B cell (primary cell): ENCODE results near the gene ZNF687. TPM values are rescaled to one million over a fixed set of nuclear protein-coding genes. Genes with fewer than 3 reads are reported as not detected.

Source experiments
- ATAC-seq: fragments of 200-7000 bp; cut with Tn5 transposase; one replicate; pipeline ENCODE4 v1.10.0; 2021; ENCODE audit warnings: low read depth, mild to moderate bottlenecking, moderate number of reproducible peaks, moderate library complexity
- CTCF ChIA-PET: fragments of 350-600 bp; sonication (Branson Sonifier 250); formaldehyde crosslinking; loops from one replicate; lab custom pipeline; 2021; ENCODE audit warnings: antibody characterized with exemption, inconsistent platforms; lab: Charles Lee
- POLR2A ChIA-PET: fragments of 350-600 bp; sonication (Branson Sonifier 250); formaldehyde crosslinking; loops from one replicate; lab custom pipeline; 2021; ENCODE audit warnings: antibody characterized with exemption; lab: Charles Lee
- DNase-seq: peaks from one replicate; pipeline ENCODE4 v3.0.0; 2013
- H2AFZ ChIP-seq: 2 replicates; pipeline ENCODE4 v1.6.1; 2012; ENCODE audit warnings: mild to moderate bottlenecking, low read depth, low read length; ENCODE audit not compliant: insufficient read depth, poor library complexity, severe bottlenecking
- H3K27ac ChIP-seq, 2 donors: 1 replicate in 1 of 2; 2 replicates in 1 of 2; pipeline ENCODE4 v1.5.1; 2012 to 2013; ENCODE audit warnings: low read length in 2 of 2, mild to moderate bottlenecking in 2 of 2, moderate library complexity in 1 of 2
- H3K27me3 ChIP-seq, 4 experiments: fragments of 200-600 bp in 1 of 4; sonication (generic) in 1 of 4; replicated peaks in 1 of 4; 1 replicate in 2 of 4; 2 replicates in 2 of 4; pipeline versions ENCODE4 v1.6.1 to v1.7.0; 2013 to 2016; ENCODE audit warnings: low read length in 3 of 4, mild to moderate bottlenecking in 2 of 4, mixed read lengths in 1 of 4, moderate library complexity in 1 of 4; ENCODE audit not compliant: insufficient read depth in 4 of 4, control insufficient read depth in 3 of 4; ENCODE audit errors: control extremely low read depth in 1 of 4
- H3K36me3 ChIP-seq, 2 experiments: replicated peaks in 1 of 2; 1 replicate in 1 of 2; 2 replicates in 1 of 2; pipeline versions ENCODE4 v1.6.1 to v1.7.1; 2013; ENCODE audit warnings: low read length in 1 of 2; ENCODE audit not compliant: insufficient read depth in 2 of 2, control insufficient read depth in 1 of 2; ENCODE audit errors: control extremely low read depth in 1 of 2, extremely low read depth in 1 of 2
- H3K4me1 ChIP-seq, 2 donors: fragments of 200-600 bp in 1 of 2; sonication (generic) in 1 of 2; 1 replicate in 1 of 2; 2 replicates in 1 of 2; pipeline versions ENCODE4 v1.5.1 to v1.6.1; 2013 to 2017; ENCODE audit warnings: low read length in 2 of 2; ENCODE audit not compliant: control insufficient read depth in 2 of 2, insufficient read depth in 2 of 2
- H3K4me2 ChIP-seq: replicated peaks from 2 replicates; pipeline ENCODE3; 2012; ENCODE audit warnings: mild to moderate bottlenecking, low read depth, low read length; ENCODE audit not compliant: poor library complexity, severe bottlenecking
- H3K4me3 ChIP-seq, 5 experiments: fragments of 200-600 bp in 1 of 5; sonication (generic) in 1 of 5; 1 replicate in 3 of 5; 2 replicates in 2 of 5; pipeline versions ENCODE4 v1.5.1 to v1.7.0; 2011 to 2016; ENCODE audit warnings: low read length in 4 of 5, mild to moderate bottlenecking in 4 of 5, low read depth in 2 of 5, control low read depth in 1 of 5, moderate library complexity in 1 of 5; ENCODE audit not compliant: insufficient read depth in 1 of 5; ENCODE audit errors: control extremely low read depth in 1 of 5, extremely low read depth in 1 of 5
- H3K79me2 ChIP-seq: fragments of 200-600 bp; sonication (generic); one replicate; pipeline ENCODE4 v1.6.0; 2016; ENCODE audit warnings: low read length; ENCODE audit not compliant: control insufficient read depth, insufficient read depth
- H3K9ac ChIP-seq: fragments of 200-600 bp; sonication (generic); 2 replicates; pipeline ENCODE4 v1.6.1; 2017; ENCODE audit warnings: mild to moderate bottlenecking, low read length, moderate library complexity
- H3K9me3 ChIP-seq, 3 donors: one replicate each; pipeline versions ENCODE4 v1.6.1 to v1.7.1; 2013; ENCODE audit warnings: low read length in 2 of 3; ENCODE audit not compliant: control insufficient read depth in 2 of 3, insufficient read depth in 1 of 3; ENCODE audit errors: control extremely low read depth in 1 of 3
- H4K20me1 ChIP-seq: 2 replicates; pipeline ENCODE4 v1.6.0; 2012; ENCODE audit warnings: mild to moderate bottlenecking, low read length; ENCODE audit not compliant: insufficient read depth, control insufficient read depth, poor library complexity, severe bottlenecking
- H3K27ac Mint-ChIP-seq: one replicate; pipeline ENCODE4 v1.8.0; 2021; ENCODE audit warnings: mixed read lengths
- H3K27me3 Mint-ChIP-seq: one replicate; pipeline ENCODE4 v1.8.0; 2021; ENCODE audit warnings: mixed read lengths
- H3K4me1 Mint-ChIP-seq: one replicate; pipeline ENCODE4 v1.8.0; 2021; ENCODE audit warnings: mixed read lengths
- H3K4me3 Mint-ChIP-seq: one replicate; pipeline ENCODE4 v1.8.0; 2021; ENCODE audit warnings: mixed read lengths
- H3K9me3 Mint-ChIP-seq: one replicate; pipeline ENCODE4 v1.8.0; 2022; ENCODE audit warnings: mixed read lengths; ENCODE audit not compliant: insufficient read depth
- CTCF ChIP-seq: fragments of 200-600 bp; IDR thresholded peaks from one replicate; pipeline ENCODE4 v1.8.0; 2022; ENCODE audit warnings: antibody characterized with exemption, mild to moderate bottlenecking
- EZH2 ChIP-seq: IDR thresholded peaks from 2 replicates; pipeline ENCODE4 v1.6.1; 2012; ENCODE audit warnings: borderline replicate concordance, low read depth, mild to moderate bottlenecking, moderate library complexity, low read length; ENCODE audit not compliant: insufficient read depth, poor library complexity, severe bottlenecking
- WGBS: methylation state at CpG from one replicate; pipeline ENCODE4 v1.1.5; 2013; ENCODE audit warnings: missing lambda C conversion rate; ENCODE audit not compliant: insufficient coverage; 5-methylcytosine and 5-hydroxymethylcytosine counted together
- intact Hi-C: fragments of 100-400 bp; cut with micrococcal nuclease; formaldehyde crosslinking; loops from one replicate; pipeline ENCODE4 v1.10.0; 2022
- polyA plus RNA-seq: library from polyadenylated mRNA; depleted of rRNA; stranded (reverse); fragments of >200 nt; gene quantifications from 2 replicates; pipeline ENCODE4 v1.2.3, GENCODE V29; 2012
- total RNA-seq, 2 donors: library from RNA; stranded (reverse); fragments of 120-200 nt in 1 of 2; gene quantifications; 1 replicate in 1 of 2; 2 replicates in 1 of 2; pipeline versions ENCODE4 v1.2.3 to v1.2.4, GENCODE V29; 2013 to 2022

The ZNF687 gene
- total and polyA plus RNA-seq, 2 donors (not counting 1 experiment from before 2014, with no cell fraction given): 29.1 to 49.6 TPM

- H3K27ac Mint-ChIP-seq: peak overlapping the region; percentile 20
- H3K4me1 Mint-ChIP-seq: peaks cover 20% of the 10 kb centered on the region
- CTCF ChIA-PET: interaction anchor here (0.5 to 7.8 kb wide), 6 partner anchors 10 to 1263 kb away, joined by 3 to 45 read pairs (median 3); no protein-coding TSS in a partner anchor
- no peak overlapping the region for H3K27ac ChIP-seq
- H3K9me3 ChIP-seq: no peaks in the 10 kb centered on the region
- no peaks in the 10 kb centered on the region for H3K27me3 ChIP-seq
- POLR2A ChIA-PET: no interaction called here
- H4K20me1 ChIP-seq: peaks cover 53% of the 10 kb centered on the region
- ATAC-seq (no peak), DNase-seq (no peak)
- no peaks in the 10 kb centered on the region for H3K9me3 Mint-ChIP-seq
- H3K4me3 Mint-ChIP-seq: no peak overlapping the region
- H3K4me2 ChIP-seq: no peak overlapping the region
- no peak overlapping the region for H3K9ac ChIP-seq
- peaks cover 69% of the 10 kb centered on the region for H3K79me2 ChIP-seq
- no peaks in the 10 kb centered on the region for H3K4me1 ChIP-seq
- H3K27me3 Mint-ChIP-seq: no peaks in the 10 kb centered on the region
- 71% methylated on average over 2 of the region's 2 CpGs for WGBS
- TF ChIP-seq EZH2 (no peak), CTCF (no peak)
- no peak overlapping the region for H2AFZ ChIP-seq
- H3K4me3 ChIP-seq: no peak overlapping the region
- peaks cover 2 to 81% of the 10 kb centered on the region in 2 experiments for H3K36me3 ChIP-seq
- intact Hi-C loops: no loop called here
Observed at GRCh38 chr1:151313501-151313900, 31.4 kb downstream of the ZNF687 start.

GRCh38 chr1:151314137-151314875 is 32.2 kb downstream of the ZNF687 start:
- Mint-ChIP-seq H3K27me3 (no peaks in the 10 kb centered on the region), H3K9me3 (no peaks in the 10 kb centered on the region), H3K27ac (no peak overlapping the region), H3K4me1 (peaks cover 22% of the 10 kb centered on the region), H3K4me3 (no peak overlapping the region)
- Histone ChIP-seq H2AFZ (no peak overlapping the region), H3K79me2 (peaks cover 76% of the 10 kb centered on the region), H3K27ac (no peak overlapping the region), H3K4me3 (no peak overlapping the region), H3K9ac (no peak overlapping the region), H3K9me3 (no peaks in the 10 kb centered on the region), H3K36me3 (peaks cover 2 to 80% of the 10 kb centered on the region in 2 experiments), H3K4me2 (no peak overlapping the region), H4K20me1 (peaks cover 60% of the 10 kb centered on the region), H3K4me1 (no peaks in the 10 kb centered on the region), H3K27me3 (no peaks in the 10 kb centered on the region)
- intact Hi-C loops: no loop called here
- no peak for DNase-seq
- ATAC-seq: no peak
- POLR2A ChIA-PET: no interaction called here
- 60% methylated on average over 1 of the region's 3 CpGs for WGBS
- TF ChIP-seq EZH2: no peak
- no peak for TF ChIP-seq CTCF
- CTCF ChIA-PET: interaction anchor here (1.0 to 7.8 kb wide), 2 partner anchors 13 to 26 kb away, joined by 3 to 45 read pairs; no protein-coding TSS in a partner anchor
